GM10248 (cell line): ENCODE results near the gene ADORA1.

ENCODE experiments used
- CTCF ChIA-PET: fragments of 300-600 bp; sonication (Branson Sonifier 250); formaldehyde crosslinking; extraction: SDS; loops from one replicate; lab custom pipeline; 2021; ENCODE audit warnings: antibody characterized with exemption; lab: Yijun Ruan, JAX
- POLR2A ChIA-PET: fragments of 350-650 bp; sonication (Branson Sonifier 250); formaldehyde crosslinking; extraction: SDS; loops from one replicate; lab custom pipeline; 2020; ENCODE audit warnings: antibody characterized with exemption; lab: Yijun Ruan, JAX
- DNase-seq: peaks from one replicate; pipeline ENCODE4 v3.0.0; 2012; ENCODE audit errors: extremely low spot score
- TF ChIP-seq, protein P1 (sequence below): IDR thresholded peaks from 2 replicates; pipeline ENCODE4 v1.5.1; 2012; ENCODE audit warnings: mild to moderate bottlenecking, low read depth; ENCODE audit errors: extremely low read depth, missing control alignments, control extremely low read depth

The ADORA1 gene

DNA sequence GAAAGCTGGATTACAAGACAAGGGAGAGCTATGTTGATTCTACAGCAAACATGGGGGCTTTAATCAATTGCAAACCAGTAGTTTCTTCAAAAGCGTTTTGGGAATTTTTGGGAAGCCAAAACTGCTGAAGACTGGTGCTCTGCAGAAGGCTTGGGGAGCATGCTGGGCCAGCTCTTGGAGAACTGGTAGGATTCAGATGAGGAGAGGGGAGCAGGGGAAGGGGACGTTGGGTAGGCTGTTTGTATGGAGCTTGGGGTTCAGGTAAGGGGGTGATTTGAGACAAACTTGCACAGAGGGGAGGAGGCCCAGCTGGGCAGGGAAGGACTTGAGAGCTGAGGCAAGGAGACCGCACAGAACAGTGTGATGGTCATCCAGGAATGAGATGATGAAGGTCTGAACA lies 39.1 kb upstream of the ADORA1 start:
- POLR2A ChIA-PET = no interaction called here
- TF ChIP-seq, protein P1, sequence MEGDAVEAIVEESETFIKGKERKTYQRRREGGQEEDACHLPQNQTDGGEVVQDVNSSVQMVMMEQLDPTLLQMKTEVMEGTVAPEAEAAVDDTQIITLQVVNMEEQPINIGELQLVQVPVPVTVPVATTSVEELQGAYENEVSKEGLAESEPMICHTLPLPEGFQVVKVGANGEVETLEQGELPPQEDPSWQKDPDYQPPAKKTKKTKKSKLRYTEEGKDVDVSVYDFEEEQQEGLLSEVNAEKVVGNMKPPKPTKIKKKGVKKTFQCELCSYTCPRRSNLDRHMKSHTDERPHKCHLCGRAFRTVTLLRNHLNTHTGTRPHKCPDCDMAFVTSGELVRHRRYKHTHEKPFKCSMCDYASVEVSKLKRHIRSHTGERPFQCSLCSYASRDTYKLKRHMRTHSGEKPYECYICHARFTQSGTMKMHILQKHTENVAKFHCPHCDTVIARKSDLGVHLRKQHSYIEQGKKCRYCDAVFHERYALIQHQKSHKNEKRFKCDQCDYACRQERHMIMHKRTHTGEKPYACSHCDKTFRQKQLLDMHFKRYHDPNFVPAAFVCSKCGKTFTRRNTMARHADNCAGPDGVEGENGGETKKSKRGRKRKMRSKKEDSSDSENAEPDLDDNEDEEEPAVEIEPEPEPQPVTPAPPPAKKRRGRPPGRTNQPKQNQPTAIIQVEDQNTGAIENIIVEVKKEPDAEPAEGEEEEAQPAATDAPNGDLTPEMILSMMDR = no peak
- no peak for DNase-seq
- CTCF ChIA-PET = no interaction called here

DNA sequence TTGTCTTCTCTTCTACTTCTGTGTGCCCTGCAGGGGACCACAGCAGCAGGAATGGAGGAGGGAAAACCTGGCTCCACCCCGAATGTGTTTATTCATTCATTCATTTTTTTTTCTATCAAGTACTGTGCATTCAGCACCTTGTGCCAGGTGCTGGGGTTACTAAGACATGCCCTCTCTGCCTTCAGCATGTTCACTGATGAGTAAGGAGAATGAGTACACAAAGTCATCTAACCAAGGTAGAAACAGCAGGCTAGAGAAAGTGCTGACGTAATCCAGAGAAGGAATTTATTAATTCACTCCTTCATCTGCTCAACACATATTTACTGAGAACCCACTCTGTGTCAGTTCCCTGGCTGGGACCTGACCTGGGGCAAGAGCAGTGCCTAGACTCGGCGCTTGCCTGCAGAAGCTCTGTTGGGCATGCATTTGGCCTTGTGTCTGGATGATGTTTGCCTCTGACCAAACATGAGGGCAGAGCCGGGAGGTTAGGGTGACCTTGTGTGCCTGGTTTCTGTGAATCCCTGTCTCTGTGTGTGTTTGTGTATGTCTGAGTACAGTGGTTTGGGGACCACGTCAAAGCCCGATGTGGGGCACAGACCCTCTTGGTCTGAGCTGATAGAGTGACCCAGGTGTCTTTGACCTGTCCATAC lies 38.4 kb upstream of the ADORA1 start:
- ChIA-PET CTCF (interaction anchor here (0.6 kb wide), 1 partner anchor 50 kb away, joined by 3 read pairs; no protein-coding TSS in a partner anchor), POLR2A (no interaction called here)
- TF ChIP-seq, protein P1 = no peak
- DNase-seq = no peak

DNA sequence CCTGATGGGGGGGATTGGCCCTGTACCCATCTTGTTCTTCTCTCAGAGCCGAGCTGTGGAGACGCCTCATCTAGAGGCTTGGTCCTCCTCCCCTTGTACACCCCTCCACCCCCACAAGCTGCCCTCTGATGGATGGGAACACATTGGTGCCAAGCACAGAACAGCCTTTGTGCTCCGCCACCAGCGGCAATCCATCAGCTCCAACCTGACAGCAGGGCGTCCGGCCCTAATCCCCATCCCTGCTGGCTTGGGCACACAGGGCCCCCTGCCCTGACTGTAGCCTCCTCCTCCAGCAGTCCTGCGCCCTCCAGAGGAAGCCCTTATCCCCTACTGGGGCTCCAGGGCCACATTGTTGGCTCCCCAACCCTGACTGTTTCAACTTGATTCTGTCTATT lies 37.9 kb upstream of the ADORA1 start:
- TF ChIP-seq, protein P1 = no peak
- DNase-seq = no peak
- CTCF ChIA-PET = no interaction called here
- POLR2A ChIA-PET = no interaction called here

DNA sequence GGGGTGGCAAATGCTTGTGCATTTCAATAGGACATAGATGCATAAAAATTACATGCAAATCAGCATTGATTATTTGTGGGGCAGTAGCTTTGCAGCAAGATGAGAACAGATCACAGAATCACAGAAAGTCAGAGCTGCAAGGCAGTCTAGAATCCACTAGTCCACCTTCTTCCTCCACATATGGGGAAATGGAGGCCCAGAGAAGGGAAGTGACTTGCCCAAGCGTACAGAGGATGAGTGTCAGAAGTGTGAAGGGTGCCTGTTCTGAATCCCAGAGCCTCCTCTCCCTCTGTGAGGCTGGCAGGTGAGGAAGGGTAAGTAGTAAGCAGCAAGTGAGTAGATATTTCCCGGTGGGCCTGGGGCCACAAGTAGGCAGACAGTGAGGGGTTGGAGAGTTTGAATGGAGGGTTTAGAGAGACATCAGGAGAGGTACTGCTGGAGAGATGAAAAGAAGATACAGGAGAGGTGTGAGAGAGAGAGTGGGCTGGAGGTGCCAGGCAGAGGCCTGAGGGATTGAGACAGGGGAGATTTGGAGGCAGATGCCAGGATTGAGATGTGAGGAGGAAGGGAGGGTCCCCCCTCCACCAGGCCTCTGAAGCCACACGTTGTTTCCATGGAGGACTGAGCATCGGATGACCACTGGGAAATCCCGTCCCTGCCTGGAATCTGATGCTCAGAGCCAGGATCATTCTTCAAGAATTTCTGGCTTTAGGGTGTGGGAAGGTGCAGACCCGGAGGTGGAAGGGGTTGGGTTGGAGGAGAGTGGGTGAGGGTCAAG lies 36.9 kb upstream of the ADORA1 start:
- POLR2A ChIA-PET = no interaction called here
- CTCF ChIA-PET = no interaction called here
- DNase-seq = no peak
- TF ChIP-seq, protein P1 = no peak

DNA sequence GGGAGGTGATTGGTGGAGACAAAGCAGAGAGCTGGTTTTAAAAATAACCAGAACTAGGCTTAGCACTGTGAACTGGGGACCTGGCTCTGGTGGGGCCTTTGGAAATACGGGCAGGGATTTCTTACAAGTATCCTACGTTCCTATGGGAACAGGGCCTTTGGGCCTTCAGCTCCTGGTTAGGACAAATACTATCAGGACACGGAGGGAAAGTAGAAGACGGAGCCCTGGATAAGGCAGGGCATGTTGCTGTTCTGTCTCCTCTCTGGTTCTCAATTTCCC lies 36.4 kb upstream of the ADORA1 start:
- TF ChIP-seq, protein P1 = no peak
- ChIA-PET CTCF (no interaction called here), POLR2A (no interaction called here)
- no peak for DNase-seq

DNA sequence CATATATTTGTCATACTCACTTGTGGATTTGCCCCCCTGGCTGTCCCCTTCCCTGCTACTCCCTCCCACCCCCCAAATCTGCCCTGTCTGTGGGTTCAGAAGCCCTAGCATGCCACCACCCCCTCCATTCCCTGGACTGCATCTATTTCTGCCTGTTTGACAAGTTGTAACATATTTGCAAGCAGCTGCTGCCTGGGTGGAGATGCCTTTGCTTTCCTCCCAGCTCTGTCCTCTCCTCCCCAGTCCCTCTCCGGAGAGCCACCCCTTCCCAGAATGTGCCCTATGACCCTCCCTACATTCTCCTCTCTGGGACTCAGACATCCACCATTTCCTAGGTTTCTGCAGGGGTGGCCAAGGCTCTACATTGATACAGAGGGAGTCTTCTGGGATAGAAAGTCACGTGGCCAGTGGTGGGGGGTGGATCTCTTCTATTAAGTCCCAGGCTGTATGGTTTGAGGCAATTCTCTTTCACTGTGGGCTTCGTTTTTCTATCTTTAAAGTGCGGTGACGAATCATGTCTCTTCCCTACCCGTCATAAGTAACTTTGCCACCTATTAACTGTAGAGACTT lies 35.7 kb upstream of the ADORA1 start:
- CTCF ChIA-PET = no interaction called here
- TF ChIP-seq, protein P1 = no peak
- no peak for DNase-seq
- POLR2A ChIA-PET = no interaction called here
